Gastrocnemius medialis (tissue), 4 donors: Measurements from ENCODE around the gene H3-3A.

Experiments used
- CTCF ChIP-seq, 5 experiments: fragments of 450-650 bp in 3 of 5; fragments of 200-600 bp in 2 of 5; sonication (generic) in 2 of 5; IDR thresholded peaks in 4 of 5; conservative IDR thresholded peaks in 1 of 5; 1 replicate in 4 of 5; 2 replicates in 1 of 5; pipeline ENCODE4 v1.5.1; 2016 to 2019; ENCODE audit warnings: antibody characterized with exemption in 5 of 5, mild to moderate bottlenecking in 3 of 5, moderate library complexity in 3 of 5
- POLR2A ChIP-seq, 2 donors: fragments of 450-650 bp; IDR thresholded peaks; one replicate each; pipeline ENCODE4 v1.6.1; 2017; ENCODE audit warnings: antibody characterized with exemption in 2 of 2, mild to moderate bottlenecking in 2 of 2, moderate library complexity in 2 of 2

- TF ChIP-seq POLR2A (IDR thresholded peaks at IDR 0.05) (no peak), CTCF (IDR thresholded peaks at IDR 0.05 in 4 of 5, conservative IDR thresholded peaks at IDR 0.05 in 1 of 5) (no peak)
Observed at GRCh38 chr1:226061068-226061840, 1.3 kb upstream of the H3-3A start.
